ENCODE data around the gene RALGDS.

GRCh38 chr9:133141833-133142595, 21.0 kb upstream of the RALGDS start:
- TF ChIP-seq POLR2A (IDR thresholded peaks at IDR 0.05) (no peak), CTCF (IDR thresholded peaks at IDR 0.05) (no peak)
